ENCODE data around the gene HMX1.

HMX1 gene

GRCh38 chr4:8818063-8818881 lies 53.4 kb downstream of the HMX1 start:
- H3K27ac Mint-ChIP-seq, result no peak overlapping the region
- H3K36me3 Mint-ChIP-seq (ENCODE audit: low read depth), result no peaks in the 10 kb centered on the region
- H3K4me3 Mint-ChIP-seq, result no peak overlapping the region
- peaks cover 4% of the 10 kb centered on the region for H3K27me3 Mint-ChIP-seq
- intact Hi-C loops (cut with micrococcal nuclease), result no loop called here
- H3K9me3 Mint-ChIP-seq, result no peaks in the 10 kb centered on the region
- no peaks in the 10 kb centered on the region for H3K4me1 Mint-ChIP-seq (ENCODE audit: low read depth)

GRCh38 chr4:8817813-8818062 lies 53.9 kb downstream of the HMX1 start:
- Mint-ChIP-seq H3K4me1 (ENCODE audit: low read depth) (no peaks in the 10 kb centered on the region), H3K36me3 (ENCODE audit: low read depth) (no peaks in the 10 kb centered on the region), H3K27me3 (peaks cover 4% of the 10 kb centered on the region), H3K4me3 (no peak overlapping the region), H3K9me3 (no peaks in the 10 kb centered on the region), H3K27ac (no peak overlapping the region)
- intact Hi-C loops (cut with micrococcal nuclease), result no loop called here

- intact Hi-C loops (cut with micrococcal nuclease), result no loop called here
- no peaks in the 10 kb centered on the region for H3K36me3 Mint-ChIP-seq (ENCODE audit: low read depth)
- peaks cover 4% of the 10 kb centered on the region for H3K27me3 Mint-ChIP-seq
- H3K27ac Mint-ChIP-seq, result no peak overlapping the region
- no peaks in the 10 kb centered on the region for H3K9me3 Mint-ChIP-seq
- no peaks in the 10 kb centered on the region for H3K4me1 Mint-ChIP-seq (ENCODE audit: low read depth)
- no peak overlapping the region for H3K4me3 Mint-ChIP-seq
Measured at GRCh38 chr4:8817096-8817812, 54.4 kb downstream of the HMX1 start.

Data from dendritic cell treated with granulocyte-macrophage colony-stimulating factor and Interleukin-4, amounts not matched to agents 40 ng/mL and 50 ng/mL, for 4 days (primary cell).